GM12878 (cell line): ENCODE data around the gene PPM1G. TPM values are rescaled to one million over a fixed set of nuclear protein-coding genes. Genes with fewer than 3 reads are reported as not detected.

Source experiments
- IKZF1 ChIP-seq: fragments of 450-650 bp; conservative IDR thresholded peaks from 2 replicates; pipeline ENCODE4 v1.6.1; 2017; ENCODE audit warnings: antibody characterized with exemption, mild to moderate bottlenecking
- JUNB ChIP-seq: IDR thresholded peaks from 2 replicates; pipeline ENCODE4 v1.6.1; 2016; ENCODE audit warnings: antibody characterized with exemption, mild to moderate bottlenecking
- MEF2B ChIP-seq: fragments of 450-650 bp; IDR thresholded peaks from 2 replicates; pipeline ENCODE4 v1.6.1; 2018; ENCODE audit warnings: mild to moderate bottlenecking, moderate library complexity; ENCODE audit not compliant: partially characterized antibody, poor library complexity, severe bottlenecking
- polyA plus RNA-seq, 11 experiments: library from polyadenylated mRNA; depleted of rRNA in 4 of 11; unstranded in 6 of 11; stranded (reverse) in 5 of 11; fragments of >200 nt; fragmentation: Nextera tagmentation in 4 of 11; fragmentation: Illumina TruSeq in 1 of 11; extraction: Ambion mirVana in 4 of 11; extraction: Trizol in 1 of 11; gene quantifications; 1 replicate in 1 of 11; 2 replicates in 10 of 11; pipeline versions ENCODE4 v1.2.1 to v1.2.3, GENCODE V29; 2011 to 2016; ENCODE audit warnings: inconsistent platforms in 2 of 11, missing spikeins in 2 of 11, low read depth in 1 of 11
- total RNA-seq, 4 experiments: library from RNA; depleted of rRNA in 3 of 4; stranded (reverse); fragments of >200 nt in 3 of 4; fragmentation: Illumina TruSeq in 1 of 4; extraction: Trizol in 1 of 4; gene quantifications; 2 replicates each; pipeline versions ENCODE4 v1.2.1 to v1.2.3, GENCODE V29; 2013 to 2021
- TF ChIP-seq, protein P1 (sequence below): fragments of 450-650 bp; IDR thresholded peaks from 2 replicates; pipeline ENCODE4 v1.6.1; 2017; ENCODE audit warnings: mild to moderate bottlenecking, moderate library complexity
- TF ChIP-seq, protein P2 (sequence below): IDR thresholded peaks from 2 replicates; pipeline ENCODE4 v1.6.1; 2012; ENCODE audit warnings: low read depth, low read length, improper control_type of control experiment
- TF ChIP-seq, protein P3 (sequence below): fragments of 450-650 bp; conservative IDR thresholded peaks from 2 replicates; pipeline ENCODE4 v1.6.1; 2017; ENCODE audit warnings: mild to moderate bottlenecking, moderate library complexity

PPM1G gene
- total and polyA plus RNA-seq, 10 of the 15 experiments (the other 5 are each of a cell fraction or from before 2014, with no cell fraction given): 68.8 to 171 (median 121) TPM

GRCh38 chr2:27380626-27381545, 28.5 kb downstream of the PPM1G start, which contains the start of gene ZNF513 (continued):
- TF ChIP-seq, protein P1, sequence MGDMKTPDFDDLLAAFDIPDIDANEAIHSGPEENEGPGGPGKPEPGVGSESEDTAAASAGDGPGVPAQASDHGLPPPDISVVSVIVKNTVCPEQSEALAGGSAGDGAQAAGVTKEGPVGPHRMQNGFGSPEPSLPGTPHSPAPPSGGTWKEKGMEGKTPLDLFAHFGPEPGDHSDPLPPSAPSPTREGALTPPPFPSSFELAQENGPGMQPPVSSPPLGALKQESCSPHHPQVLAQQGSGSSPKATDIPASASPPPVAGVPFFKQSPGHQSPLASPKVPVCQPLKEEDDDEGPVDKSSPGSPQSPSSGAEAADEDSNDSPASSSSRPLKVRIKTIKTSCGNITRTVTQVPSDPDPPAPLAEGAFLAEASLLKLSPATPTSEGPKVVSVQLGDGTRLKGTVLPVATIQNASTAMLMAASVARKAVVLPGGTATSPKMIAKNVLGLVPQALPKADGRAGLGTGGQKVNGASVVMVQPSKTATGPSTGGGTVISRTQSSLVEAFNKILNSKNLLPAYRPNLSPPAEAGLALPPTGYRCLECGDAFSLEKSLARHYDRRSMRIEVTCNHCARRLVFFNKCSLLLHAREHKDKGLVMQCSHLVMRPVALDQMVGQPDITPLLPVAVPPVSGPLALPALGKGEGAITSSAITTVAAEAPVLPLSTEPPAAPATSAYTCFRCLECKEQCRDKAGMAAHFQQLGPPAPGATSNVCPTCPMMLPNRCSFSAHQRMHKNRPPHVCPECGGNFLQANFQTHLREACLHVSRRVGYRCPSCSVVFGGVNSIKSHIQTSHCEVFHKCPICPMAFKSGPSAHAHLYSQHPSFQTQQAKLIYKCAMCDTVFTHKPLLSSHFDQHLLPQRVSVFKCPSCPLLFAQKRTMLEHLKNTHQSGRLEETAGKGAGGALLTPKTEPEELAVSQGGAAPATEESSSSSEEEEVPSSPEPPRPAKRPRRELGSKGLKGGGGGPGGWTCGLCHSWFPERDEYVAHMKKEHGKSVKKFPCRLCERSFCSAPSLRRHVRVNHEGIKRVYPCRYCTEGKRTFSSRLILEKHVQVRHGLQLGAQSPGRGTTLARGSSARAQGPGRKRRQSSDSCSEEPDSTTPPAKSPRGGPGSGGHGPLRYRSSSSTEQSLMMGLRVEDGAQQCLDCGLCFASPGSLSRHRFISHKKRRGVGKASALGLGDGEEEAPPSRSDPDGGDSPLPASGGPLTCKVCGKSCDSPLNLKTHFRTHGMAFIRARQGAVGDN: peak; percentile 90
- peak; percentile 96 for TF ChIP-seq IKZF1
- TF ChIP-seq MEF2B: peak; percentile 9
- no peak for TF ChIP-seq JUNB
- TF ChIP-seq, protein P2, sequence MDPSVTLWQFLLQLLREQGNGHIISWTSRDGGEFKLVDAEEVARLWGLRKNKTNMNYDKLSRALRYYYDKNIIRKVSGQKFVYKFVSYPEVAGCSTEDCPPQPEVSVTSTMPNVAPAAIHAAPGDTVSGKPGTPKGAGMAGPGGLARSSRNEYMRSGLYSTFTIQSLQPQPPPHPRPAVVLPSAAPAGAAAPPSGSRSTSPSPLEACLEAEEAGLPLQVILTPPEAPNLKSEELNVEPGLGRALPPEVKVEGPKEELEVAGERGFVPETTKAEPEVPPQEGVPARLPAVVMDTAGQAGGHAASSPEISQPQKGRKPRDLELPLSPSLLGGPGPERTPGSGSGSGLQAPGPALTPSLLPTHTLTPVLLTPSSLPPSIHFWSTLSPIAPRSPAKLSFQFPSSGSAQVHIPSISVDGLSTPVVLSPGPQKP: peak; percentile 61; the same call in 1 of the 2 replicates
- TF ChIP-seq, protein P3, sequence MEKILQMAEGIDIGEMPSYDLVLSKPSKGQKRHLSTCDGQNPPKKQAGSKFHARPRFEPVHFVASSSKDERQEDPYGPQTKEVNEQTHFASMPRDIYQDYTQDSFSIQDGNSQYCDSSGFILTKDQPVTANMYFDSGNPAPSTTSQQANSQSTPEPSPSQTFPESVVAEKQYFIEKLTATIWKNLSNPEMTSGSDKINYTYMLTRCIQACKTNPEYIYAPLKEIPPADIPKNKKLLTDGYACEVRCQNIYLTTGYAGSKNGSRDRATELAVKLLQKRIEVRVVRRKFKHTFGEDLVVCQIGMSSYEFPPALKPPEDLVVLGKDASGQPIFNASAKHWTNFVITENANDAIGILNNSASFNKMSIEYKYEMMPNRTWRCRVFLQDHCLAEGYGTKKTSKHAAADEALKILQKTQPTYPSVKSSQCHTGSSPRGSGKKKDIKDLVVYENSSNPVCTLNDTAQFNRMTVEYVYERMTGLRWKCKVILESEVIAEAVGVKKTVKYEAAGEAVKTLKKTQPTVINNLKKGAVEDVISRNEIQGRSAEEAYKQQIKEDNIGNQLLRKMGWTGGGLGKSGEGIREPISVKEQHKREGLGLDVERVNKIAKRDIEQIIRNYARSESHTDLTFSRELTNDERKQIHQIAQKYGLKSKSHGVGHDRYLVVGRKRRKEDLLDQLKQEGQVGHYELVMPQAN: peak; percentile 93
- TF ChIP-seq, all 136 proteins: peak for 65
